ENCODE results near the gene TMEM178B.

DNA sequence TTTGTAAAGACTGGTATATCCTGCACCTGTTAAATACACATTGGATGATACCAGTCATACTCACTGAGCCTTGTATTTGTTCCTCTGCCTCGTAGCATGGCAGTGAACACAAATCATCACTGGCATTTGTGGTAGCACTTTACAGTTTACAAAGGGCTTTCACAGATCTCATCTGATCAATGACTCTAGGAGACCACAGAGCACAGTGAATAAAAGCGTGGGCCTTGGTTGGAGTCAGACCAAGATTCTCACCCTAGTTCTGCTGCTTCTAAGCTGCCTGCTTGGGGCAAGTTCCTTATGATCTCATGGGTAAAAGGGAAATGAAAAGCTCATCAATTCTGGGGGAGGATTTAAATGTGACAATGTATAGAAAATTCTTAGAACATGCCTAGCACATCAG is 347.4 kb downstream of the TMEM178B start:
- TF ChIP-seq, protein P1, sequence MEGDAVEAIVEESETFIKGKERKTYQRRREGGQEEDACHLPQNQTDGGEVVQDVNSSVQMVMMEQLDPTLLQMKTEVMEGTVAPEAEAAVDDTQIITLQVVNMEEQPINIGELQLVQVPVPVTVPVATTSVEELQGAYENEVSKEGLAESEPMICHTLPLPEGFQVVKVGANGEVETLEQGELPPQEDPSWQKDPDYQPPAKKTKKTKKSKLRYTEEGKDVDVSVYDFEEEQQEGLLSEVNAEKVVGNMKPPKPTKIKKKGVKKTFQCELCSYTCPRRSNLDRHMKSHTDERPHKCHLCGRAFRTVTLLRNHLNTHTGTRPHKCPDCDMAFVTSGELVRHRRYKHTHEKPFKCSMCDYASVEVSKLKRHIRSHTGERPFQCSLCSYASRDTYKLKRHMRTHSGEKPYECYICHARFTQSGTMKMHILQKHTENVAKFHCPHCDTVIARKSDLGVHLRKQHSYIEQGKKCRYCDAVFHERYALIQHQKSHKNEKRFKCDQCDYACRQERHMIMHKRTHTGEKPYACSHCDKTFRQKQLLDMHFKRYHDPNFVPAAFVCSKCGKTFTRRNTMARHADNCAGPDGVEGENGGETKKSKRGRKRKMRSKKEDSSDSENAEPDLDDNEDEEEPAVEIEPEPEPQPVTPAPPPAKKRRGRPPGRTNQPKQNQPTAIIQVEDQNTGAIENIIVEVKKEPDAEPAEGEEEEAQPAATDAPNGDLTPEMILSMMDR (IDR thresholded peaks at IDR 0.05; ENCODE audit: poor library complexity), result no peak
- no peak for TF ChIP-seq EZH2phosphoT487 (IDR thresholded peaks at IDR 0.05; ENCODE audit: low read depth, severe bottlenecking, unreplicated experiment)
- no peak for TF ChIP-seq EZH2 (IDR thresholded peaks at IDR 0.05; ENCODE audit: borderline replicate concordance)
